ENCODE measurements around the gene MTMR2.
"Not testable (repeated sequence)": the region's sequence is repeated elsewhere in the genome, so short reads cannot be mapped to it uniquely, and the experiment has no call there.

MTMR2 gene

DNA sequence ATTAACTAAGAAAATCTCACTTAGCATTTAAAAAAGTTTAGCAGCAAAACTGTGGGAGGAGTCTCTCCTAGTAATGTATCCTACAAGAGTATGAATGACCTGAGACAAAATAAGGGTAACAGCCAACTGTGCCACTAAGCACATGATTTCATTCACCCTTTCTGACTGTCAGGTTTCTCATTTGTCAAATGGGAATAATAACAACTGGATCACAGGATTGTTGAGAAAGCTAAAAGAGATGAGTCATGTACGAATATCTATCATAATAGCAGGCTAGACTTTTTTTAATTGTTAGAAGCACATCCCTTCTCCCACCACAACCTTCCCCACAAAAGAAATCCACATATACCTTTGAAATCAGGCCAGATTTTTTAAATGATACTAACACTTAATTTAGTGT, 39.5 kb downstream of the MTMR2 start:
- H3K36me3 ChIP-seq (ENCODE audit: insufficient read depth, low read length), result peaks cover 47% of the 10 kb centered on the region
- H3K27ac ChIP-seq (ENCODE audit: low read depth, low read length), result no peak overlapping the region
- H3K4me1 ChIP-seq (ENCODE audit: insufficient read depth, low read length), result no peaks in the 10 kb centered on the region
- no peak overlapping the region for H3K4me3 ChIP-seq (ENCODE audit: low read length)
- H3K9ac ChIP-seq (ENCODE audit: low read depth, low read length), result no peak overlapping the region
- no peaks in the 10 kb centered on the region for H3K9me3 ChIP-seq (ENCODE audit: insufficient read depth, low read depth, low read length)
- WGBS, result no CpG with 5 or more reads among the region's 1 CpG
- H3K27me3 ChIP-seq (ENCODE audit: insufficient read depth, low read length), result no peaks in the 10 kb centered on the region

DNA sequence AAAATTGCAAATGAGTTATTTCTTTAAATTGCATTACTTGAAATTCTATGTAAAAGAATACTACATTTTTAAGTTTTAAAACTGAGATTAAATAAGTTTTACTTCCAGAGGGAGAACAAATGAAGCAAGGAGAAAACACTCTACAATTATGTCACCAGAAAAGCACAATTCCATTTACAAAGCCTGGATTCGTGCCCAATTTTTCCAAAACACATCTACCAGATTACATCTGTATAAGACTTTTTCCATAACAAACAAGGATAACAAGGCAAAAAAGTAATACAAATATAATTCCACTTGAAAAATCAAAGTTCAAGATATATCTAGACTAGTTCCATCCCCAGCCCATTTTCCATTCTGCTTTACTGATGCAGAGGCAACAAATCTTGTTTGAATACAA, 40.5 kb downstream of the MTMR2 start:
- Histone ChIP-seq H3K27ac (ENCODE audit: low read depth, low read length) (no peak overlapping the region), H3K9me3 (ENCODE audit: insufficient read depth, low read depth, low read length) (no peaks in the 10 kb centered on the region), H3K36me3 (ENCODE audit: insufficient read depth, low read length) (peaks cover 50% of the 10 kb centered on the region), H3K4me3 (ENCODE audit: low read length) (no peak overlapping the region), H3K9ac (ENCODE audit: low read depth, low read length) (no peak overlapping the region), H3K4me1 (ENCODE audit: insufficient read depth, low read length) (no peaks in the 10 kb centered on the region), H3K27me3 (ENCODE audit: insufficient read depth, low read length) (no peaks in the 10 kb centered on the region)
- WGBS, result 100% methylated on average over 1 of the region's 1 CpG

DNA sequence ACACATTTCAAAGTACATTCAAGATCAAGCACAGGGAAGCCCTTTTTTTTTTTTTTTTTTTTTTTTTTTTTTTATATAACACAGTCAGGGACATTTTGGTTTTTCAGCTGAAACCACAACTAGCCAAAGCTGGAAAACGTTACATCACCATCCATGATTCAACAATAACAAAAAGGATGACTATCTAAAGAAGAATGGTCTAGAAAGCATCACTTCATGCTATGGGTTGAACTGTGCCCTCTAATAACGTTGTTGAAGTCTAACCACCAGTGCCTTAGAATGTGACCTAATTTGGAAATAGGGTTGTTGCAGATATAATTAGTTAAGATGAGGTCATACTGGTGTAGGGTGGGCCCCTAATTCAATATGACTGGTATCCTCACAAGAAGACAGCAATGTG, 46.6 kb downstream of the MTMR2 start:
- WGBS, result 99% methylated on average over 2 of the region's 2 CpGs
- Histone ChIP-seq H3K27me3 (ENCODE audit: insufficient read depth, low read length) (no peaks in the 10 kb centered on the region), H3K9ac (ENCODE audit: low read depth, low read length) (no peak overlapping the region), H3K27ac (ENCODE audit: low read depth, low read length) (no peak overlapping the region), H3K36me3 (ENCODE audit: insufficient read depth, low read length) (peaks cover 38% of the 10 kb centered on the region), H3K4me1 (ENCODE audit: insufficient read depth, low read length) (no peaks in the 10 kb centered on the region), H3K9me3 (ENCODE audit: insufficient read depth, low read depth, low read length) (peaks cover 11% of the 10 kb centered on the region; the same call in 1 of the 2 replicates), H3K4me3 (ENCODE audit: low read length) (no peak overlapping the region)

DNA sequence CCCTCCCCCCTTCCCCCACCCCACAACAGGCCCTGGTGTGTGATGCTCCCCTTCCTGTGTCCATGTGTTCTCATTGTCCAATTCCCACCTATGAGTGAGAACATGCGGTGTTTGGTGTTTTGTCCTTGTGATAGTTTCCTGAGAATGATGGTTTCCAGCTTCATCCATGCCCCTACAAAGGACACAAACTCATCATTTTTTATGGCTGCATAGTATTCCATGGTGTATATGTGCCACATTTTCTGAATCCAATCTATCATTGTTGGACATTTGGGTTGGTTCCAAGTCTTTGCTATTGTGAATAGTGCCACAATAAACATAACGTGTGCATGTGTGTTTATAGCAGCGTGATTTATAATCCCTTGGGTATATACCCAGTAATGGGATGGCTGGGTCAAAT, 53.0 kb downstream of the MTMR2 start:
- not testable (repeated sequence) for H3K4me1 ChIP-seq (ENCODE audit: insufficient read depth, low read length); H3K9me3 ChIP-seq (ENCODE audit: insufficient read depth, low read depth, low read length); H3K27me3 ChIP-seq (ENCODE audit: insufficient read depth, low read length); H3K27ac ChIP-seq (ENCODE audit: low read depth, low read length); H3K4me3 ChIP-seq (ENCODE audit: low read length); H3K9ac ChIP-seq (ENCODE audit: low read depth, low read length); H3K36me3 ChIP-seq (ENCODE audit: insufficient read depth, low read length)
- 100% methylated on average over 1 of the region's 3 CpGs for WGBS

DNA sequence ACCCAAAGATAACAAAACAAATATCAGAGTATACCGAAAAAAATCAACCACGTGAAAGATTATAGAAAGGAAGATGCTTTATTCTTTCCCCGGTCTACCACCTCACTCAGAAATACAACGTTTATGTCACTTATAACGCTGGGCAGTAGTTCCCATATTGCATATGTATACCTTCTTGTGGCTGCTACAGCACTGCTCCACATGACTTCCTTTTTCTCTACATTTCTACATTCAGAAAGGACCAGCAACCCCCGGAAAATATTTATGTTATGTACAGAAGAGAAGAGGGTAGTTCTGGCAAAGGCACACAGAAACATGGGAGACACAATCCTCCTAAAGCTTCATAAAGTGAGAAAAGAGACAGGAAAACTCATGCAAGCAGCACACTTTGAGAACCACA, 56.8 kb downstream of the MTMR2 start:
- WGBS, result 96% methylated on average over 6 of the region's 6 CpGs
- H3K9me3 ChIP-seq (ENCODE audit: insufficient read depth, low read depth, low read length), result no peaks in the 10 kb centered on the region
- no peak overlapping the region for H3K9ac ChIP-seq (ENCODE audit: low read depth, low read length)
- H3K27ac ChIP-seq (ENCODE audit: low read depth, low read length), result no peak overlapping the region
- H3K4me3 ChIP-seq (ENCODE audit: low read length), result no peak overlapping the region
- H3K27me3 ChIP-seq (ENCODE audit: insufficient read depth, low read length), result no peaks in the 10 kb centered on the region
- no peaks in the 10 kb centered on the region for H3K4me1 ChIP-seq (ENCODE audit: insufficient read depth, low read length)
- H3K36me3 ChIP-seq (ENCODE audit: insufficient read depth, low read length), result peaks cover 30% of the 10 kb centered on the region

DNA sequence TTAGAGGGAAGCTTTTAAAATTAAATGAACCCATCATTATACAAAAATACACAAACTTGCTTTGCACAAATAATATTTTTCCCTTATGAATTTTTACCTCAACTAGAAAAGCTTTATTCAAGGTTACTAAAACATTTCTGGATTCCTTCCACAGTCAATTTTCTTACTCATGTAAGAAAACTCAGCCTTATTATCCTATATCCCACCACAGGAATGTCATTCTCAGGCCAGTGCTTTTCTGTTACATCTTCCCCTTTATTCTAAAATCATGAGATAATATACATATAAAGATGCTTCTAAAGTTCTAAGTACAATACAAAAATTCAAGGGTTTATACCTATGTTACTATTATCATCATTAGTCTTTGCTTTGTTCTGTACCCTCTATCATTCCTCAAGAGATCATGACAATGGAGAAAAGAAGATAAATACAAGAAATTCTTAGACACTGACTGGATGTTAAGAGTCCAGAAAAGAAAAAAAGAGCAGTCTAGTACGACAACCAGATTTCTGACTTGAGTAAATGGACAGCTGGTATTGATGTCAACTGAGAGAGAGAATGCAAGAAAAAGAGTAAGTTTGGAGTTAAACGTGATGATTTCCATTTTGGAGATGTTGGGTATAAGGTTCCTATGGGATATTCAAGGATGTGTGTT, 60.3 kb downstream of the MTMR2 start:
- Histone ChIP-seq H3K4me1 (ENCODE audit: insufficient read depth, low read length) (no peaks in the 10 kb centered on the region), H3K36me3 (ENCODE audit: insufficient read depth, low read length) (peaks cover 50% of the 10 kb centered on the region), H3K4me3 (ENCODE audit: low read length) (no peak overlapping the region), H3K9ac (ENCODE audit: low read depth, low read length) (no peak overlapping the region), H3K27me3 (ENCODE audit: insufficient read depth, low read length) (no peaks in the 10 kb centered on the region), H3K27ac (ENCODE audit: low read depth, low read length) (no peak overlapping the region), H3K9me3 (ENCODE audit: insufficient read depth, low read depth, low read length) (no peaks in the 10 kb centered on the region)
- WGBS, result 94% methylated on average over 2 of the region's 2 CpGs

DNA sequence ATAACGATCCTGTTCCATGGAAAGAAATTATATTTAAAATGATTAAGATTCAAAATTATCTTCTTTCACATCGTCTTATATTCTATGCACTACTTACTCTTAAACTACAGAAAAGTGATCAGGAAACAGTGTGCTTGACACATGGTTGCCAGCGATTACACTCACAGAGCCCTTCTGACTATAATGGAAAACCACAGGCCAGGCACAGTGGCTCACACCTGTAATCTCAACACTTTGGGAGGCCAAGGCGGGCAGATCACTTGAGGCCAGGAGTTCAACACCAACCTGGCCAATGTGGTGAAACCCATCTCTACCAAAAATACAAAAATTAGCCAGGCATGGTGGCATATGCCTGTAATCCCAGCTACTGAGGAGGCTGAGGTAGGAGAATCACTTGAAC, 63.9 kb downstream of the MTMR2 start:
- not testable (repeated sequence) for H3K9me3 ChIP-seq (ENCODE audit: insufficient read depth, low read depth, low read length); H3K27me3 ChIP-seq (ENCODE audit: insufficient read depth, low read length); H3K4me3 ChIP-seq (ENCODE audit: low read length); H3K4me1 ChIP-seq (ENCODE audit: insufficient read depth, low read length); H3K9ac ChIP-seq (ENCODE audit: low read depth, low read length); H3K27ac ChIP-seq (ENCODE audit: low read depth, low read length)
- peaks cover 71% of the 10 kb centered on the region for H3K36me3 ChIP-seq (ENCODE audit: insufficient read depth, low read length)
- 91% methylated on average over 3 of the region's 4 CpGs for WGBS

DNA sequence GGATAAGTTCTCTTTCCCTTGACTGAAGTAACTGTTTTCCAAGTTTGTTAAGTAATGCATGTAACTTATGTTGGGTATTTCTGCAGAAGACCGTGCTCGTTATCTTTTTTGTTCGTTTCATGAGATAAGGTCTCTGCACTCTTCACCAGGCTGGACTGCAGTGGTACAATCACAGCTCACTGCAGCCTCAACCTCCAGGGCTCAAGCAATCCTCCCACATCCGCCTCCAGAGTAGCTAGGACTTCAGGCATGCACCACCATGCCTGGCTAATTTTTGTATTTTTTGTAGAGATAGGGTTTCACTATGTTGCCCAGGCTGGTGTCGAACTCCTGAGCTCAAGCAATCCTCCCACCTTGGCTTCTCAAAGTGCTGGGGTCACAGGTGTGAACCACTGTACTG, 69.5 kb downstream of the MTMR2 start:
- H3K27me3 ChIP-seq (ENCODE audit: insufficient read depth, low read length); H3K4me3 ChIP-seq (ENCODE audit: low read length); H3K9me3 ChIP-seq (ENCODE audit: insufficient read depth, low read depth, low read length); H3K9ac ChIP-seq (ENCODE audit: low read depth, low read length); H3K4me1 ChIP-seq (ENCODE audit: insufficient read depth, low read length); H3K27ac ChIP-seq (ENCODE audit: low read depth, low read length): not testable (repeated sequence)
- H3K36me3 ChIP-seq (ENCODE audit: insufficient read depth, low read length), result peaks cover 63% of the 10 kb centered on the region
- 91% methylated on average over 5 of the region's 5 CpGs for WGBS

DNA sequence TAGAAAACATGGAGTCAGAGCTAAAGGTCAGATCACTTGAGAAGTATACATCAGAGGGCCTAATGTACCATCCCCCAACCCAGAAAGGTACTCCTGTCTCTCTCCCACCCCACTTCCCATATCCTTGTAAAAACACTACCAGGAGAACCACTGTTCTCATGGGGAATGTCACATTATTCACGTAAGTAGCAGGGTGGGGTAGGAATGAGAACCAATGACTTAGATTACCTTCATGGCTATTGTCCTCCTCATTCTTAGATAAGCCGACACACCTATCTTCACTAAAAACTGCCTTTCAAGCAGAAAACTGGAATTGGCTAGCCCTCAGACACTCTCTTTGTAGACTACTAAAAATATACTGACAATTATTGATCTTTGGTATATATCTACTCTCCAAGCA, 70.0 kb downstream of the MTMR2 start:
- Histone ChIP-seq H3K27ac (ENCODE audit: low read depth, low read length) (no peak overlapping the region), H3K4me1 (ENCODE audit: insufficient read depth, low read length) (no peaks in the 10 kb centered on the region), H3K27me3 (ENCODE audit: insufficient read depth, low read length) (no peaks in the 10 kb centered on the region), H3K4me3 (ENCODE audit: low read length) (no peak overlapping the region), H3K36me3 (ENCODE audit: insufficient read depth, low read length) (peaks cover 62% of the 10 kb centered on the region), H3K9ac (ENCODE audit: low read depth, low read length) (no peak overlapping the region), H3K9me3 (ENCODE audit: insufficient read depth, low read depth, low read length) (no peaks in the 10 kb centered on the region)
- 88% methylated on average over 2 of the region's 2 CpGs for WGBS

DNA sequence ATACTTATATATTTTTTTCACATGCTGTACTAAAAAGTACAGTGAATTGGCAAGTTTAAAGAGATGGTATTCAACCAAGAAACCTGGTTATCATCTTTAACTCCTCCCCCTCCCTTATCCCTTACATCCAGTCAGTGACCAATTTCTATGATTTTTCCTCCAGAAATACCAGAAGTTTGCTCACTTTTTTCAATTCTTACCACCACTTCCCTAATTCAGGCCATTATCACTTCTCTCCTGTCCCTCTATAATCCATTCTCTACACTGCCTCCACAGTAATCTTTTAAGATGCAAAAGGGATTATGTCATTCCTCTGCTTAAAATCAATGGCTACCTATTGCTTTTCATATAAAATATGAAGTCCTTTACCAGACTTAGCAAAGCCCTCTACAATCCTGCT, 70.8 kb downstream of the MTMR2 start:
- no peak overlapping the region for H3K27ac ChIP-seq (ENCODE audit: low read depth, low read length)
- H3K4me3 ChIP-seq (ENCODE audit: low read length), result no peak overlapping the region
- no peaks in the 10 kb centered on the region for H3K4me1 ChIP-seq (ENCODE audit: insufficient read depth, low read length)
- no peak overlapping the region for H3K9ac ChIP-seq (ENCODE audit: low read depth, low read length)
- peaks cover 62% of the 10 kb centered on the region for H3K36me3 ChIP-seq (ENCODE audit: insufficient read depth, low read length)
- H3K27me3 ChIP-seq (ENCODE audit: insufficient read depth, low read length), result no peaks in the 10 kb centered on the region
- no peaks in the 10 kb centered on the region for H3K9me3 ChIP-seq (ENCODE audit: insufficient read depth, low read depth, low read length)

DNA sequence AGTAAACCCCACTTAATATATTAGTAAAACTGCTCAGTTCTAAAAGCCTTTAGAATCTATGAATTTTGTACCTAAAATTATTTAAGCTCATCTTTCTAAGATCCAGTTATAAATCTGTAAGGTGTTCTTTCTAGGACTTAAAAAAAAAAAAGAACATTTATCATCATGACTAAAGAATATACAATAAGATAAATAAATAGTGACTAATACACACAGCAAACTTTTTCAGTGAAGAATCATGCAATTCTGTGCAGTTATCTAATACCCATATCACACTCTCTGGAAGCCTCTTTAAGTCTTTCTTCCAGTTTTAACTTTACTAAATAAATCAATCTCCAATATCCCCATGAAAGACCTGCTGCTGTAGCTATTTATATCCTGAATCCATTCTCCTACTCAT, 73.8 kb downstream of the MTMR2 start:
- no peak overlapping the region for H3K4me3 ChIP-seq (ENCODE audit: low read length)
- peaks cover 62% of the 10 kb centered on the region for H3K36me3 ChIP-seq (ENCODE audit: insufficient read depth, low read length)
- no peak overlapping the region for H3K9ac ChIP-seq (ENCODE audit: low read depth, low read length)
- no peaks in the 10 kb centered on the region for H3K4me1 ChIP-seq (ENCODE audit: insufficient read depth, low read length)
- no peaks in the 10 kb centered on the region for H3K9me3 ChIP-seq (ENCODE audit: insufficient read depth, low read depth, low read length)
- H3K27me3 ChIP-seq (ENCODE audit: insufficient read depth, low read length), result no peaks in the 10 kb centered on the region
- no peak overlapping the region for H3K27ac ChIP-seq (ENCODE audit: low read depth, low read length)

DNA sequence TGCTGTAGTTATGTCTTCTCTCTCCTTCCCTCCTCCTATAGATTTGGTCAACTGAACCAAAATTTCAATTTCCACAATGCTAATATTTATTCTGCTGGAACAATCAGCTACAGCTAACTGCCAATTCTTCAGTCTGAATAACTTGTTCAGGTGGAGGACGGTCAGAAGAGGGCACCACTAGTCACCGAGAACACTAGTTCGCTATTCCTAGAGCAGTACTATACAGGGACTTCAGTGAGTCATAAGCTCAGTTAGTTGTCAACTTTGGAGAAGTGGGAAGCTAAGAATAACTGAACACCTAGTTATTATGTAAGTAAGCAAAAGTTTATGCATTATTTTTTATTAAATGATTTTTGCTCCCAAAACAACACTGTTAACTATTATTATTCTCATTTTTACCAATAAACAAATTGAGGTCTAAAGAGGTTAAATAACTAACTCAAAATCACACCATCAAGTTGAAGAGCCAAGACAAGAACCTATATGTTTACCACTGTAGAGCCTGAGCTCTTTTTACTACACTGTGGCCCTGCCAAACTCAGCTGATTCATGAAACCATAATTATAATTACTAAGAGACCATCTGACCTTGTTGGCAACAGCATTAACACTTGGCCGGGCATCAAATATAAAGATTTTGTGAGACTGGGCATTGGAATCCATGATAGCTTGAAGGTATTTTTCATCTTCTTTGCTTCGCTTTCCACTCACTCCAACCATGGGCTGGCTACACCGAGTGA, 74.7 kb downstream of the MTMR2 start:
- Histone ChIP-seq H3K27ac (ENCODE audit: low read depth, low read length) (no peak overlapping the region), H3K4me1 (ENCODE audit: insufficient read depth, low read length) (no peaks in the 10 kb centered on the region), H3K4me3 (ENCODE audit: low read length) (no peak overlapping the region), H3K9ac (ENCODE audit: low read depth, low read length) (no peak overlapping the region), H3K9me3 (ENCODE audit: insufficient read depth, low read depth, low read length) (no peaks in the 10 kb centered on the region), H3K27me3 (ENCODE audit: insufficient read depth, low read length) (no peaks in the 10 kb centered on the region), H3K36me3 (ENCODE audit: insufficient read depth, low read length) (peaks cover 70% of the 10 kb centered on the region)
- 83% methylated on average over 6 of the region's 6 CpGs for WGBS
